ENCODE measurements around the gene NUBPL.
"Not testable (repeated sequence)": the region's sequence is repeated elsewhere in the genome, so short reads cannot be mapped to it uniquely, and the experiment has no call there.

The NUBPL gene

DNA sequence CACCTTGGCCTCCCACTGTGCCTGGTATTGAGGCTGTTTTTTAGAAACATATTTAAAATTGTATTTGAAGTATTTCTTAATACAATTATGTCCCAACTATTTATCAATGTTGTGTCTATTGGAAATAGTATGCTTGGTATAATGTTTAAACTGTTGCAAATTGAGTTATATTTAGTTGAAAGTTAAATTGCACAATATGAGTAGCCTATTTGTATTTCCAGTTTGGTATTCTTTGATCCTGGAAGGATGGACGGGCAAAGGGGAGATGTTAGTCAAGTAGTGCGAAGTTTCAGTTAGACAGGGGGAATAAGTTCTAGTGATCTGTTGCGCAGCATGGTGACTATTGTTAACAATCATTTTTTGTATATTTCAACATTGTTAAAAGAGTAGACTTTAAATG is 111.5 kb downstream of the NUBPL start:
- FAIRE-seq = no peak
- no peak for DNase-seq (ENCODE audit: low spot score)

DNA sequence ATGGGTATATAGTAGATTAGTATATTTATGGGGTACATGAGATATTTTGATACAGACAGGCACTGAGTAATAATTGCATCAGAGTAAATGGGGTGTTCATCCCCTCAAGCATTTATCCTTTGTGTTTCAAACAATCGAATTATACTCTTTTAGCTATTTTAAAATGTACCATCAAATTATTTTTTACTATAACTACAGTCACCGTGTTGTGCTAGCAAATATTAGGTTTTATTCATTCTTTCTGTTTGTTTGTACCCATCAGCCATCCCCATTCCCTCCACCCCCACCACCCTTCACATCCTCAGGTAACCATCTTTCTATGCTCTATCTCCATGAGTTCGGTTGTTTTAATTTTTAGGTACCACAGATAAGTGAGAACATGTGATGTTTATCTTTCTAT is 115.8 kb downstream of the NUBPL start:
- FAIRE-seq (no peak), DNase-seq (ENCODE audit: low spot score) (no peak)

DNA sequence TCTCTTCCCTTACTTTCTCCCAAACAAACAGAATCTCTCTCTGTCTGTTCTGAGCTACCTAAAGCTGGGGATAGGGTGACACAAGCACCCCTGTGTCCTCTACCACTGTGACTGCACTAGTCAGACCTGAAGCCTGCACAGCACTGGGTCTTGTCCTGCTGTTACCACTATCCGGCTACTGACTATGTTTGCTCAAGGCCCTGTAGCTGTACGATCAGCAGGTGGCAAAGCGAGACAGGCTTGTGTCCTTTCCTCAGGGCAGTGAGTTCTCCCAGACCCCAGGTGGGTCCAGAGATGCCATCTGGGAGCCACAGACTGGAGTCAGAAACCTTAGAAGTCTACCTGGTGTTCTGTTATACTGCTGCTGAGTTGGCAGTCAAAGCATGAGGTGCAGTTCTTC is 116.4 kb downstream of the NUBPL start:
- FAIRE-seq (no peak), DNase-seq (ENCODE audit: low spot score) (no peak)

DNA sequence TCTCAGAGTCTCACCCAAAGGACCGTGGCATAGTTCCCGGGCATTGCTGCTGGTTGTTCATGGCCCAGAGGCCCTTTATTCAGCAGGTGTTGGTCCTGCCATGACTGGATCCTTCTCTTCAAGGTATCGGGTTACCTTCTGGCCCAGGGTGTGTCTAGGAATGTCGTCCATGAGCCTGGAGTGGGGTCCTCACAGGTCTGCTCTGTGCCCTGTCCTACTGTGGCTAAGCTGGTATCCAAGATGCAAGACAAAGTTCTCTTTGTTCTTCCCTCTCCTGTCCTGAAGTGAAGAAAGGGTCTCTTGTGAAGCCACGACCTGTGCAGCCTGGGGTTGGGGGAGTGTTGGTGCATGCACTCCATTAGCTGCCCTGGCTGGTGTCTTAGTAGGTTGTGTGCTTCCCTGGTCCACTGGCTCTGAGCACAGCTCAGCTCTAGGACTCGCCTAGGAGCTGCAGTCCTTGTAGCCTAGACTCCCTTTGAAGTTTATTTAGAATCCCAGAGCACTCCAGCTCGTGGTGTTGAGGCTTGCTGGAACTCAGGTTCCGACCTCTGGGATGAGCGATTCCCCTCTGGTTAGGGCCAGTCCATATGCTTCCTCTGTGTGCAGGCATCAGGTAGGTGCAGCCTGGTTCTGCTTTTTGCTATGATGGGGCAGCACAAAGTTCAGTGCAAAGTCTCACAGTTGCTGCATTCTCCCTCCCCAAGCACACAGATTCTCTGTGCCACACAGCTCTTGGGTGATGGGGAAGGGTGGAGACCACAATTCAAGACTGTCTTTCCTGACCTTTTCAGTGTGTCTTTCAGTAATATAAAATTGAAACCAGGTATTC is 117.4 kb downstream of the NUBPL start:
- FAIRE-seq = no peak
- DNase-seq (ENCODE audit: low spot score) = peak; percentile 2

GRCh38 chr14:31682768-31683167 is 121.6 kb downstream of the NUBPL start:
- no peak for DNase-seq (ENCODE audit: low spot score)
- no peak for FAIRE-seq

GRCh38 chr14:31687726-31688125 is 126.5 kb downstream of the NUBPL start:
- FAIRE-seq (no peak), DNase-seq (ENCODE audit: low spot score) (no peak)

- FAIRE-seq = no peak
- DNase-seq (ENCODE audit: low spot score) = no peak
Measured at GRCh38 chr14:31690056-31690455, 128.9 kb downstream of the NUBPL start.

DNA sequence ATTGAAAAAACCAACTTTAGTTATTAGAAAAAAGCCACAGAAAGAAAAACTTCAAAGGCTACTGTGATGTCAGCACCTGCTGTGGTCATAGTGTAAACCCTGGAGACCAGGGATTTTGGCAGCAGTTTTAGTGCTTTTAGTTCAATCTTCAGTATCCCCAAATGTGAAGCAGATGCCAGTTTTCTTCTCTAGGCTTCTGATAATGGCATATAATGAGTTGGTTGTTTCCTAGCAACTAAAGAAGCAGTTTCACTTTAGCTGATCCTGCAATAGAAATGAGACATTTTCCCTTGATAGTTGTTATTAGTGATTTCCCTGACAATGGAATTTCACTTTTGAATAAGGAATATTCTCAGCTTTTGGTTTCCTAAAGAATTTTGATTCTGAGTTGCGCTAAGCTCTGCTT is 131.2 kb downstream of the NUBPL start:
- DNase-seq (ENCODE audit: low spot score) = no peak

GRCh38 chr14:31696378-31696777 is 135.2 kb downstream of the NUBPL start:
- FAIRE-seq = no peak
- DNase-seq (ENCODE audit: low spot score) = no peak

More for the DNA sequence above, 131.2 kb downstream of the NUBPL start:
- no peak for FAIRE-seq

DNA sequence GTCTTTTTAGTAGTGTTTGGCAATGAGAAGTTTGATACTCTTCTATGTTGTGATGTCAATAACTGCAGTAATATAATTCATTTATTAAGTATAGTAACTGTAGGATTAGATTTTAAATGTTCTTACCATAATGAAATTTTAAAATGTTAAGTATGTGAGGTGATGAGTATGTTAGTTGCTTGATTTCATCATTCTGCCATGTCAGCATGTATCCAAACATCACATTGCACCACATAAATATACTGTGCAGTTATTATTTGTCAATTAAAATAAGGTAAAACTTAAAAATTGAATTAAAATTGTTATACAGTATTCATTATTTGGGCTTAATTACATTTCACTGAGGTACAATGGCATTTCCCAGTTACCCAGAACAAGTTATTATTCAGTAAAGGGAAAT is 138.6 kb downstream of the NUBPL start:
- DNase-seq (ENCODE audit: low spot score) (no peak), FAIRE-seq (no peak)

- FAIRE-seq (no peak), DNase-seq (ENCODE audit: low spot score) (no peak)
Measured at GRCh38 chr14:31700282-31701074, 139.3 kb downstream of the NUBPL start.

DNA sequence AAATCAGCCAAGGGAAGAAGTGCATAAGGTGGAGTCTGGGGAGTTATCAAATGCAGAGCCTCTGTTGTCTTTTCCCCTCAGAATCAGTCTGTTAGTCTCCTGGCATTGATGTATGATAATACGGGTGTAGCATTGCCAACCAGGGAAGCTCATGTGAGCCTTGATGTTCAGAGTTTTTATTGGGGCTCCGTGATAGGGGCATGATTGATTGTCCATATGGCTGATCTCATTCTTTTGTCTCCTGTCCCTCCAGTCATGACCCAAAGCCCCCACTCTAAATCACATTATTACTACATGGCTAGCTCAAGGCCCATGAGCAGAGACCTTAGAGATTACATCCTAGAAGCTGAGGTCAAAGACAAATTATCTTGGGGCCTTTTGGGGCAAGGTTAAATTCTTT is 140.9 kb downstream of the NUBPL start:
- no peak for FAIRE-seq
- DNase-seq (ENCODE audit: low spot score) = no peak

- no peak for FAIRE-seq
- no peak for DNase-seq (ENCODE audit: low spot score)
Measured at GRCh38 chr14:31703056-31703455, 141.9 kb downstream of the NUBPL start.

DNA sequence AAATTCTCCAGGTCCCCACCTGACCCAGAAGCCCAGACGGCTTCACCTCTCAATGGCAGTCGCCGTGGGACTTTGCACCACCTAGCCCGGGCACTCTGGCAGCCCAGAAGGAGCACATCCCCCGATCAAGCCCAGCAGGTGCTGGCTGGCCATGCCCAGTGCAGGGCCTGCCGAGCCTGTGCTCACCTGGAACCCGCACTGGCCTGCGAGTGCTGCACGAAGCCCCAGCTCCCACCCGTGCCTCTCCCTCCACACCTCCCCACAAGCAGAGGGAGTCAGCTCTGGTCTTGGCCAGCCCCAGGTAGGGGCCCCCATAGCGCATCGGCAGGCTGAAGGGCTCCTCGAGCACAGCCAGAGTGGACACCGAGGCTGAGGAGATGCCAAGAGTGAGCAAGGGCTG is 144.5 kb downstream of the NUBPL start:
- DNase-seq (ENCODE audit: low spot score) (no peak), FAIRE-seq (no peak)

- not testable (repeated sequence) for FAIRE-seq; DNase-seq (ENCODE audit: low spot score)
Measured at GRCh38 chr14:31708661-31709060, 147.5 kb downstream of the NUBPL start.

DNA sequence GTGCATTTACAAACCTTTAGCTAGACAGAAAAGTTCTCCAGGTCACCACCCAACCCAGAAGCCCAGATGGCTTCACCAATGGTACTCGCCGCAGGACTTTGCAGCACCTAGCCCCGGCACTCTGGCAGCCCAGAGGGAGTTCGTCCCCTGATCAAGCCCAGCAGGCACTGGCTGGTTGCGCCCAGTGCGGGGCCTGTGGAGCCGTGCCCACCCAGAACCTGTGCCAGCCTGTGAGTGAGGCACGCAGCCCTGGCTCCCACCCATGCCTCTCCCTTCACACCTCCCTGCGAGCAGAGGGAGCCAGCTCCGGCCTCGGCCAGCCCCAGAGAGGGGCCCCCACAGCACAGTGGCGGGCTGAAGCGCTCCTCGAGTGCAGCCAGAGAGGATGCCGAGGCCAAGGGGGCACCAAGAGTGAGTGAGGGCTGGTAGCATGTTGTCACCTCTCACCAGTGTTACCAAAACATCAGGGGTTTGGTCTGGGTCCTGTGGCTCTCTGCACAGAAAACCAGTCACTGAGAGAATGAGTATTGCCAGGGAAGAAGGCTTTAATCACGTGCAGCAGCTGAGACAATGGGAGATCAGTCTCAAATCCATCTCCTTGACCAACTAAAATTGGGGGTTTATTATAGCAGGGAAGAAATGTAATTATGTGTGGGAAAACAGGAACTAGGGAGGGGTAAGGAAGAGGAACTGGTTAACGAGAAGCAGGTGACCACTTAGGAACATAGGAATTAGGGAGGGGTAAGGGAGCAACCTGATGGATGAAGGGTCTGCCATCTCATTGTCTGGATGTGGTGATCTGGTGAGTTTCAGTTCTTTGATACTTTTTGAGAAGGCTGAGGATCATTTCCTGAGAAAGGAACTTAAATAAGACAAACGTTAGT is 151.3 kb downstream of the NUBPL start:
- FAIRE-seq = no peak

DNA sequence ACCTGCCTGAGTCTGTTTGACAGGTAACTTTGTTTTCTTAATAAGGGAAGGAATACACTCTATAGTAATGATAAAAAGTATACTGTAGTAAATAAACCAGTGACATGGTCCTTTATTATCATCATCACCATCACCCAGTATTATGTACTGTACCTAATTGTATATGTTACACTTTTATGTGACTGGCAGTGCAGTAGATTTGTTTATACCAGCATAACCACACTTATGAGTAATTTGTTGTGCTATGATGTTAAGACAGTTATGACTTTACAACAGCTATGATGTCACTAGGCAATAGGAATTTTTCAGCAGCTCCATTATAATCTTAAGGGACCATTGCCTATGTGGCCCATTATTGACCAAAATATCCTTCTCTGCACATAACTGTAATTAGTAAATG is 155.0 kb downstream of the NUBPL start:
- FAIRE-seq = no peak
- DNase-seq (ENCODE audit: low spot score) = no peak

More for the DNA sequence above, 151.3 kb downstream of the NUBPL start:
- no peak for DNase-seq (ENCODE audit: low spot score)

GRCh38 chr14:31717294-31718085 is 156.3 kb downstream of the NUBPL start:
- FAIRE-seq = no peak
- DNase-seq (ENCODE audit: low spot score) = no peak

- DNase-seq (ENCODE audit: low spot score) (no peak), FAIRE-seq (no peak)
Measured at GRCh38 chr14:31718585-31718984, 157.4 kb downstream of the NUBPL start.

DNA sequence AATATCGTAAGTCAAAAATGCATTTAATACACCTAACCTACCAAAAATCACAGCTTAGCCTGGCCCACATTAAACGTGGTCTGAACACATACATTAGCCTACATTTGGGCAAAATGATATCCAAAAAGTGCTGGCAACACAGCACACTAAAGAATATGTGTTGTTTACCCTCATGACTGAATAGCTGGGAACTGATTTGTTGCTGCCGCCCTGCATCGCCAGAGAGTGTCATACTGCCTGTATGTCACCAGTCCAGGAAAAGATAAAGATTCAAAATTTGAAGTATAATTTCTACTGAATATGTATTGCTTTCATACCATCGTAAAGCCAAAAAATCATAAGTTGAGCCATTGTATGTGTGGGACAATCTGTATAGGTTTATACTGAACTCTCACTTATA is 157.8 kb downstream of the NUBPL start:
- FAIRE-seq (no peak), DNase-seq (ENCODE audit: low spot score) (no peak)

- DNase-seq (ENCODE audit: low spot score) = no peak
- FAIRE-seq = no peak
Measured at GRCh38 chr14:31726337-31726736, 165.1 kb downstream of the NUBPL start.
